Fibroblast of lung (primary cell): ENCODE results near the gene SLC39A7. TPM values are rescaled to one million over a fixed set of nuclear protein-coding genes. Genes with fewer than 3 reads are reported as not detected.

ENCODE experiments used
- DNase-seq, 2 donors: peaks; one replicate each; pipeline versions ENCODE4 v3.0.0 to v3.0.0-alpha.2; 2010; ENCODE audit warnings: low read depth in 2 of 2
- H2AFZ ChIP-seq: 2 replicates; pipeline ENCODE4 v1.5.1; 2012; ENCODE audit warnings: low read length, control low read depth, inconsistent platforms
- H3K27ac ChIP-seq: 2 replicates; pipeline ENCODE4 v1.5.1; 2011; ENCODE audit warnings: low read length, control low read depth; ENCODE audit not compliant: insufficient read depth
- H3K27me3 ChIP-seq: 2 replicates; pipeline ENCODE4 v1.5.1; 2011; ENCODE audit warnings: mild to moderate bottlenecking, low read length; ENCODE audit not compliant: control insufficient read depth, insufficient read depth
- H3K36me3 ChIP-seq: 2 replicates; pipeline ENCODE4 v1.5.1; 2011; ENCODE audit warnings: low read length; ENCODE audit not compliant: control insufficient read depth, insufficient read depth
- H3K4me1 ChIP-seq: 2 replicates; pipeline ENCODE4 v1.5.1; 2011; ENCODE audit warnings: low read length; ENCODE audit not compliant: control insufficient read depth, insufficient read depth; ENCODE audit errors: extremely low read depth
- H3K4me2 ChIP-seq: 2 replicates; pipeline ENCODE4 v1.5.1; 2011; ENCODE audit warnings: low read length, control low read depth; ENCODE audit not compliant: insufficient read depth; ENCODE audit errors: extremely low read depth
- H3K4me3 ChIP-seq, 4 experiments: fragments of 200-600 bp in 1 of 4; sonication (generic) in 1 of 4; replicated peaks in 1 of 4; 2 replicates each; pipeline ENCODE4 v1.5.1; 2011 to 2016; ENCODE audit warnings: low read length in 4 of 4, low read depth in 3 of 4, mild to moderate bottlenecking in 3 of 4, control low read depth in 2 of 4, inconsistent platforms in 1 of 4, mixed read lengths in 1 of 4; ENCODE audit not compliant: insufficient read depth in 1 of 4; ENCODE audit errors: control extremely low read depth in 1 of 4
- H3K79me2 ChIP-seq: 2 replicates; pipeline ENCODE4 v1.5.1; 2012; ENCODE audit warnings: mild to moderate bottlenecking, low read length, inconsistent platforms; ENCODE audit not compliant: control insufficient read depth, insufficient read depth
- H3K9ac ChIP-seq: 2 replicates; pipeline ENCODE4 v1.5.1; 2011; ENCODE audit warnings: mild to moderate bottlenecking, low read length, control low read depth; ENCODE audit not compliant: insufficient read depth
- H3K9me3 ChIP-seq: 2 replicates; pipeline ENCODE4 v1.5.1; 2012; ENCODE audit warnings: low read depth, low read length; ENCODE audit not compliant: control insufficient read depth, insufficient read depth
- H4K20me1 ChIP-seq: 2 replicates; pipeline ENCODE4 v1.5.1; 2011; ENCODE audit warnings: low read length; ENCODE audit not compliant: control insufficient read depth, insufficient read depth; ENCODE audit errors: extremely low read depth
- CTCF ChIP-seq, 2 donors: IDR thresholded peaks in 1 of 2; conservative IDR thresholded peaks in 1 of 2; 1 replicate in 1 of 2; 2 replicates in 1 of 2; pipeline ENCODE4 v1.5.1; 2011 to 2012; ENCODE audit warnings: low read length in 2 of 2, control low read depth in 1 of 2, inconsistent platforms in 1 of 2, low read depth in 1 of 2, mild to moderate bottlenecking in 1 of 2
- EZH2 ChIP-seq: IDR thresholded peaks from 2 replicates; pipeline ENCODE4 v1.5.1; 2012; ENCODE audit warnings: low read length, control low read depth, mild to moderate bottlenecking; ENCODE audit errors: missing control alignments
- polyA plus RNA-seq, 2 donors: library from polyadenylated mRNA; depleted of rRNA in 1 of 2; stranded (reverse) in 1 of 2; unstranded in 1 of 2; fragments of >200 nt; gene quantifications; 2 replicates each; pipeline ENCODE4 v1.2.1, GENCODE V29; 2011 to 2012; ENCODE audit warnings: missing spikeins in 1 of 2
- total RNA-seq: library from RNA; depleted of rRNA; stranded (reverse); fragments of >200 nt; gene quantifications from 2 replicates; pipeline ENCODE4 v1.2.1, GENCODE V29; 2014

SLC39A7 gene
- total and polyA plus RNA-seq, 2 donors (not counting 1 experiment from before 2014, with no cell fraction given): 112 to 160 TPM

DNA sequence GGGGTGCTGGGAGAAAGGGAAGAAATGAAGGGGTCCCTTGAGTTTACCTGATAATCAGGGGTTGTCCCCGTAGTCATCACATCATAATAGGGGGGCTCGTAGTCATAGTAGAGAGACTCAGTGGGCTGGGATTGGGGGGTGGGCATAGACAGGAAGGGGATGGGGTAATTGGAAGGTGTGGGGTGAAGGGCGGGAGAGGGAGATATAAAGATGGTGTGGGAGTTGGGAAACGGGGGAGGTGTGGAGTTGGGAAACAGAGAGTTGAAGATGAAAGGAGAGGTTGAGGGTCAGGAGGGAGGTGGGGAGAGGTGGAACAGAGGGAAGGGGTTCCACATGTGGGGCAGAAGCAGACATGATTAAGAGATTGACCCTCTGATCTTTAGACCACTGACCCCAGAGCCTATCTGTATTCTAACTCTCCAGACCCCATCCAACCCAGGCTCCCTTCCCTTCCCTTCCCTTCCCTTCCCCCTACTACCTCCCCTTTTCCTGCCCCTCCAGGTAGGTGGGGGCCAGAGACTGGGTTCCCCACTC lies 14.9 kb upstream of the SLC39A7 start:
- no peak overlapping the region for H2AFZ ChIP-seq
- no peaks in the 10 kb centered on the region for H3K79me2 ChIP-seq
- DNase-seq: no peak
- H3K27ac ChIP-seq: no peak overlapping the region
- no peaks in the 10 kb centered on the region for H3K36me3 ChIP-seq
- no peak overlapping the region for H3K9ac ChIP-seq
- TF ChIP-seq CTCF (conservative IDR thresholded peaks at IDR 0.05 in 1 of 2, IDR thresholded peaks at IDR 0.05 in 1 of 2; ENCODE audit: low read depth in 1 of 2, low read length in 2 of 2): no peak
- no peak for TF ChIP-seq EZH2
- peaks cover 5% of the 10 kb centered on the region for H3K27me3 ChIP-seq
- H3K4me2 ChIP-seq: no peak overlapping the region
- H3K9me3 ChIP-seq: no peaks in the 10 kb centered on the region
- no peak overlapping the region for H3K4me3 ChIP-seq
- H3K4me1 ChIP-seq: no peaks in the 10 kb centered on the region
- no peaks in the 10 kb centered on the region for H4K20me1 ChIP-seq

DNA sequence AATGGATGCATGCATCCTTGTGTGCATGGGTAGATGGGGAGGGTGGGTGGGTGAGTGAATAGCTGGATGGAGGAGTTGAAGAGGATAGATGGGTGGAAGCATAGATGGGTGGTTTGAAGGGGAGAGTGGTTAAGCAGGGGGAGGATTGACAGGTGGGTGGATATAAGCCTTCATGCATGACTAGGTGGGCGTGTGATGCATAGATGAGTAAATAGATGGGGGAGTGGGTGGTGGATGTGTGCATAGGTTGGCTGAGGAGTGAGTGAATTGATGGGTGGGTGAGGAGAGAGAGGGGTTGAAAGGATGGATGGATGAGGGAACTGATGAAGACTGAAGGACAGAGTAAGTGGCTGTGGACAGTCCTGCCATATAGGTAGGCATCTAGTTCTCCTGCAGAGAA lies 12.9 kb upstream of the SLC39A7 start:
- H4K20me1 ChIP-seq: no peaks in the 10 kb centered on the region
- H3K79me2 ChIP-seq: no peaks in the 10 kb centered on the region
- H3K36me3 ChIP-seq: no peaks in the 10 kb centered on the region
- no peak overlapping the region for H3K4me2 ChIP-seq
- H3K4me1 ChIP-seq: no peaks in the 10 kb centered on the region
- H2AFZ ChIP-seq: no peak overlapping the region
- no peak overlapping the region for H3K9ac ChIP-seq
- H3K4me3 ChIP-seq: no peak overlapping the region
- no peak for TF ChIP-seq CTCF (conservative IDR thresholded peaks at IDR 0.05 in 1 of 2, IDR thresholded peaks at IDR 0.05 in 1 of 2; ENCODE audit: low read depth in 1 of 2, low read length in 2 of 2)
- peaks cover 23% of the 10 kb centered on the region for H3K27me3 ChIP-seq
- H3K27ac ChIP-seq: no peak overlapping the region
- no peak for DNase-seq
- H3K9me3 ChIP-seq: no peaks in the 10 kb centered on the region

DNA sequence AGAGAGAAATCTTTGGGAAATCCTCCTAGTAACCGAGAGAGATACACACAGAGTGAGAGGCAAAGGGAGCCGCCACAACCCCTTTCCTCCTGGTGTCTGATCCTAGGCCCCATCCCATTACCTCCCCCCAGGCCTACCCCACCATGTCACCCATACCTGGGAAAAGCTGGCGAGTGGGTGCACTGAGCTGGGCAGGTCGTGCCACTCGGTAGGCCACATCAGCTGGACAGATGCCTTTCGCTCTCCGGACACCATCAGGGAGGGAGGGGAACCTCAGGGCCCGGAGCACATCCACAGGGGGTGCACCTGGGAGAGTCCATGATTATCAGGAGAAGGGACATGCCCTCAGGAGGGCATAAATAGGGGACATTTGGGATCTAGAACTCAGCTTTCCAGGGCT lies 11.5 kb upstream of the SLC39A7 start:
- H2AFZ ChIP-seq: no peak overlapping the region
- H3K9ac ChIP-seq: no peak overlapping the region
- H3K27me3 ChIP-seq: peaks cover 23% of the 10 kb centered on the region

More for the DNA sequence above, 11.5 kb upstream of the SLC39A7 start:
- H3K4me3 ChIP-seq: no peak overlapping the region
- no peak for DNase-seq
- no peaks in the 10 kb centered on the region for H3K9me3 ChIP-seq
- TF ChIP-seq EZH2: no peak
- TF ChIP-seq CTCF (conservative IDR thresholded peaks at IDR 0.05 in 1 of 2, IDR thresholded peaks at IDR 0.05 in 1 of 2; ENCODE audit: low read depth in 1 of 2, low read length in 2 of 2): no peak
- no peak overlapping the region for H3K4me2 ChIP-seq
- H3K79me2 ChIP-seq: no peaks in the 10 kb centered on the region
- no peaks in the 10 kb centered on the region for H3K4me1 ChIP-seq
- H3K36me3 ChIP-seq: no peaks in the 10 kb centered on the region
- H4K20me1 ChIP-seq: no peaks in the 10 kb centered on the region
- no peak overlapping the region for H3K27ac ChIP-seq
